ENCODE measurements around the gene ARAP2.
A peak's percentile ranks its signal among the peaks of the same experiment; 100 is the strongest.

Gene ARAP2

GRCh38 chr4:36123906-36124305, 120.4 kb downstream of the ARAP2 start:
- no peak for FAIRE-seq

GRCh38 chr4:36115312-36115711, 129.0 kb downstream of the ARAP2 start:
- FAIRE-seq, result no peak

GRCh38 chr4:36111172-36111571, 133.1 kb downstream of the ARAP2 start:
- FAIRE-seq, result no peak

GRCh38 chr4:36099509-36099908, 144.8 kb downstream of the ARAP2 start:
- no peak for FAIRE-seq

GRCh38 chr4:36094995-36095394, 149.3 kb downstream of the ARAP2 start:
- FAIRE-seq, result no peak

- FAIRE-seq, result no peak
Observed at GRCh38 chr4:36091997-36092396, 152.3 kb downstream of the ARAP2 start.

- FAIRE-seq, result no peak
Observed at GRCh38 chr4:36088542-36088941, 155.8 kb downstream of the ARAP2 start.

- FAIRE-seq, result no peak
Observed at GRCh38 chr4:36086261-36086786, 158.0 kb downstream of the ARAP2 start.

GRCh38 chr4:36082817-36083216, 161.5 kb downstream of the ARAP2 start:
- no peak for FAIRE-seq

GRCh38 chr4:36081185-36081584, 163.1 kb downstream of the ARAP2 start:
- FAIRE-seq, result no peak

- FAIRE-seq, result no peak
Observed at GRCh38 chr4:36079666-36080065, 164.6 kb downstream of the ARAP2 start.

GRCh38 chr4:36078319-36078718, 166.0 kb downstream of the ARAP2 start:
- FAIRE-seq, result no peak

- FAIRE-seq, result no peak
Observed at GRCh38 chr4:36072529-36072928, 171.8 kb downstream of the ARAP2 start.

- no peak for FAIRE-seq
Observed at GRCh38 chr4:36067116-36067515, 177.2 kb downstream of the ARAP2 start.

GRCh38 chr4:36065274-36065871, 178.9 kb downstream of the ARAP2 start:
- FAIRE-seq, result no peak

- no peak for FAIRE-seq
Observed at GRCh38 chr4:36064117-36064516, 180.2 kb downstream of the ARAP2 start.

- peak; percentile 18 for FAIRE-seq
Observed at GRCh38 chr4:36056136-36056535, 188.2 kb downstream of the ARAP2 start.

GRCh38 chr4:36054694-36055422, 189.5 kb downstream of the ARAP2 start:
- no peak for FAIRE-seq

- no peak for FAIRE-seq
Observed at GRCh38 chr4:36053930-36054329, 190.4 kb downstream of the ARAP2 start.

- no peak for FAIRE-seq
Observed at GRCh38 chr4:36051634-36052033, 192.7 kb downstream of the ARAP2 start.

GRCh38 chr4:36046026-36046425, 198.3 kb downstream of the ARAP2 start:
- no peak for FAIRE-seq

- no peak for FAIRE-seq
Observed at GRCh38 chr4:36043901-36044300, 200.4 kb downstream of the ARAP2 start.

- no peak for FAIRE-seq
Observed at GRCh38 chr4:36043241-36043640, 201.1 kb downstream of the ARAP2 start.

All from colon (tissue), 2 donors.